Measurements from ENCODE around the gene OSM.
A peak's percentile ranks its signal among the peaks of the same experiment; 100 is the strongest.

The OSM gene

DNA sequence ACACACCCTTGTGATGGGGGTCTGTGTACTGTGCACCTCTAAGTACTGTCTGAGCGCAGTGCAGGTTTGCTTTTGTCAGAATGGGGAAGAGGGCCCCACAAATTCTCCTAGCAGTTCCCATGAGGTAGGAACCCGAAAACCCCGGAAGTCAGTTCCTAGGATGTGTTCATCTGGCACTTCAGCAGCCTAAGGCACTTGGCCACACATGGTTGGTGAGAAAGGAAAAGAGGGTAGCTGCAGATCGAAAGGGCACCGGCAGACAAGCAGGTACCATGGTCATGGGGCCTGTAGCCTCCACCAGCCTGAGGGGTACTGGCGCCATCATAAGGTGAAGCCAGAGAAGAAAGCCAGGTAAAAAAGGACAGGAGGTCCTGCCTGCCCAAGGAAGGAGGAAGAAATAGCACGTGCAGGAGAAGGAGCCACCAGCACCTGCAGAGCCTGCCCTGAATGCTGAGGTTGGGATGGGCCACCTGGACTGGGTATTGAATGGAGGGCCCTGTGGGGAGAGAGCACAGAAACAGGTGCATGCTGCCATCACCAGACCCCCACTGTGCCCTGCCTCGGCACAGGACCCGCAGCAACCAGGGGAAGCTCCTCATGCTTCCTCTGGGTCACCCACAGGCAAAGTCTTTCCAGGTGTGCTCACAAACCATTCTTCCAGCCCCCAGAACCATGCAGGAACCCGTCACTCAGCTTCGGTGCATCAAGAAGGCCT lies 30.8 kb upstream of the OSM start:
- no peak for DNase-seq

DNA sequence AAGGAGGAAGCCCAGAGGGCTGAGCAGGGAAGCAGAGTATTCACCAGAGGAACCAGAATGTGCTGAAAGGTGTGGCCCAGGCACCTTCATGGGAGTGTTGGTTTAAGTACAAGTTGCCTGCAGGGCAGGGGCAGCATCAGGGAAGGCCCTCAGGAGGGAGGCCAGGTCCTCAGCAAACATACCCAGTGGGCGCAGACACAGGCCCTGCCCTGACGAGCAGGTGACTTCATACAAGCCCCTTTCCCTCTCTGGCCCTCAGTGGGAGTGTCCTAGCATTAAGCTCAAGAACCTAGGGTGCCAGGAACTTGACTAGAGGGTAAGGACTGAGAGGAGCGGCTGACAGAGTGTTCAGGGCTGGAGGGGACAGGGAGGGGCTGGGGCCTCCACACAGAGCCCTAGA lies 30.2 kb upstream of the OSM start:
- DNase-seq: no peak

DNA sequence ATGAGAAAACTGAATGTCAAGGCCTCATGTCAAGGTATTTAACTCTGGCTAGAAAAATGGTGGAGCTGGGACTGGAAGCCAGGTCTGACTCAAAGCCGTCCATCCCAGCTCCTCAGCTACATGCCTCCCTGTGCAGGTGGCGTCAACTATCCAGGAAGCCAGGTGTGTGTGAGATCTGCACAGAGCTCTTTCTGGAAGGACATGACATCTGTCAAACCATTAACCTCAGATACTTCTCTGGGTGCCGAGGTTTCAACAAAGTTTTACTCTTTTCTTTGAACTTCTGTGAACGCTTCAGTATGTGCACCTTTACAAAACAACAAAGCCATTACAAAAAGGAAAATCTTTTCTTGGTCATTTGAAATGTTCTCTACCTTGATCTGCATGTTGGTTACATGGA lies 29.7 kb upstream of the OSM start:
- no peak for DNase-seq

DNA sequence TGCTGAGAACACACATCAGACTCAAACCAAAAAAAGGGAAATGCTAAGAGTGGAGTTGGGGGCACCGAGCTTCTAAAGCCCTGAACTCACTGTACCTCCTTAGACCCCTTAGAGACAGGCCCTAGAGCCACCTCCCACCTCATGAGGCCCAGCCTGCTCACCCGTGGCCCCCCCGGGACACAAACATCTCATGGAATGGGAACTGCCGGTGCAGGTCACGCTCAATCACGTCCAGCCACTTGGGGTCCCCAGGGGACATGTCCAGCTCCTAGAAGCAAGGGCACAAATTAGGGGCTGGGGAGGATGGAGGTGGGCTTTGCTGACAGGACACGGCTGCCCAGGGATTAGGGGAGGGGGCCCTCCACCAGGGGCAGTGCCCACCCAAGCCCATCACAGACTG lies 28.9 kb upstream of the OSM start:
- DNase-seq: no peak

DNA sequence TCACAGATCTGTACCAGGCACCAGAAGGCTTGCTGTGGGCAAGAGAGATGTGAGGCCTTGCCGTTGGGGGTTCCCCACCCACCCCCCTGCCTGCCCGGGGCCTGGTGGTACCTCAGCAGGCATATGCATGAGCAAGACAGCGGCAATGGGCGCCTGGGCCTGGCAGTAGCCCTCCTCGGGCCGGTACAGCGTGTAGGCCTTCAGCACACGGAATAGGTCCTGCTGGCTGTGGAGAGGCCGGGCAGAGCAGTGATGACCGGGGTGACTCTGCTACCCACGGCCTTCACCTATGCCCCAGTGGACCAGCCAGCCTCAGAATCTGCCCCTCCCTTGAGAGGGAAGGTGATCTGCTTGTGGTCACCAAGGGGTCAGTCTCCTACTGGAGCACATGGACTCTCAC lies 28.2 kb upstream of the OSM start:
- DNase-seq: no peak

DNA sequence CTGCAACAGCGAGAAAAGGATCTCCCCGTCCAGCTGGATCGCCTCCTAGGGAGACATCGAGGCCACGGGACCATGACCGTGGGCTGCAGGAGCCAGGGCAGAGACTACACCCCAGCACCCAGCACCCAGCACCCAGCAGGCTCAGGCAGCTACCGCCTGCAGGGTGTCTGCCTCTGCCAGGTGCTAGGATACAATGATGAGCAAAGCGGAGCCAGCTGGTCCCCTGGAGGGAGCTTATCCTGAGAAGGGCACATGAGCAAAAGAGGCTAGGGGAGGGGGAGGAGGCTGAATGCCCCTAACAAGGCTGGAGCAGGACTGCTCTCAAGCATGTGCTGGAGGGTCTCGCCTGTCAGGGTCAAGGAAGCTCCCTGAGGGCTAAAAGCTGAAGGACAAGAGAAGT lies 27.4 kb upstream of the OSM start:
- DNase-seq: no peak

DNA sequence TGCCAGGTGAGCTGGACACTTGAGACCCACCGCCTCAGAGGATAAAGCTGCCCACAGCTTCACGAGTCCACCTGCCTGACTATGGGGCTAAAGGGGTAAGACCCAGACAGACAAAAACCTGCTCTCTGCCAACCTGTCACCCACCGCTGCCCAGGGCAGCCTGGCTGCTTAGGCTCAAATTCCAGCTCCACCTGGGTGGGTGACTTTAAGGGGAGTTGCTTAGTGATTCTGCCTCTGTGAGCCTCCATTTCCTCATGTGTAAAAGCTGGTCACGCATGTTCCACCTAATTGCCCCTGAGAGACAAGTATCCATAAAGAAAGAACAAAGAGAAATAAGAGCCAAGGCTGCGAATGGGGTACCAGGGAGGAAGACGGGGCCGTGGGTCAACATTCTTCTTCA lies 26.4 kb upstream of the OSM start:
- DNase-seq: no peak

DNA sequence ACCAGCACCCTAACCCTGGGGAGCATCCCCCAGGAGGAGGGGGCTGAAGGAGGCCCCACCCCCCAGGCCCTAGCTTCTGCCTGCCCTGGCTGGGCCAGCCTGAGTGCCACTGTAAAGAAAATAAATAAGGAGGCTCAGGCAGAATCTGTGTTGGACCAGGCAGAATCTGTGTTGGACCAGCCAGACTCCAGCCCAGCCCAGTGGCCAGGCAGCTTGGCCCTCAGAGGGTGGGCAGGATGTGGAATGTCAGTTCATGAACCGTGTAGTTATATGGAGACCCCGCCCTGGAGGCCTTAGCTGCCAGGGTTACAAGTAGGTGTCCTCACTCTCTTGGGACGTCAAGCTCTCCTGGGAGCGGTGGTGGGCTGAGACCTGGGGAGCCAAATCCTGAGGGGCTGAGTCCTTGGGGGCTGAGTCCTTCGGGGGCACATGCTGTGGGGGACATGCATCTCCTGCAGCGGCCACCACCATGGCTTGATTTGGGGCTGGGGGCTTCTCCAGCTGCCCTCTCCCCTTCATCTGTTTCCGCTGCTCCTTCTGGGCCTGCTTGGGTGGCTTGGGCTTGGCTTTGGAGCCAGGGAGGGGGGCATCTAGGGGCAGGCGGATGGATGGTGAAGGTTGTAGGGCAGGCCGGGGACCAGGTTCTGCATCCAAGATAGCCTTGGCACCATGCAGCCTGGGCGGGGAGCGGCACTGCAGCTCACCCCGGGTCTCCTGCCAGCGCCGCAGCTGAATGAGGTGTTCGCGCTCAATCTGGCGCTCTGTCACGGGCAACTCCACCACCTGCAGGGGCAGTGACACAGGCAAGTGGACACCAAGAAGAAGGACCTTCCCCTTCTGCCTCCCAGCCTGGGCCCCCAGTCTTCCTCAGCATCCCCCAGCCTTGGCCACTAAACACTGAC lies 25.7 kb upstream of the OSM start:
- DNase-seq: no peak

DNA sequence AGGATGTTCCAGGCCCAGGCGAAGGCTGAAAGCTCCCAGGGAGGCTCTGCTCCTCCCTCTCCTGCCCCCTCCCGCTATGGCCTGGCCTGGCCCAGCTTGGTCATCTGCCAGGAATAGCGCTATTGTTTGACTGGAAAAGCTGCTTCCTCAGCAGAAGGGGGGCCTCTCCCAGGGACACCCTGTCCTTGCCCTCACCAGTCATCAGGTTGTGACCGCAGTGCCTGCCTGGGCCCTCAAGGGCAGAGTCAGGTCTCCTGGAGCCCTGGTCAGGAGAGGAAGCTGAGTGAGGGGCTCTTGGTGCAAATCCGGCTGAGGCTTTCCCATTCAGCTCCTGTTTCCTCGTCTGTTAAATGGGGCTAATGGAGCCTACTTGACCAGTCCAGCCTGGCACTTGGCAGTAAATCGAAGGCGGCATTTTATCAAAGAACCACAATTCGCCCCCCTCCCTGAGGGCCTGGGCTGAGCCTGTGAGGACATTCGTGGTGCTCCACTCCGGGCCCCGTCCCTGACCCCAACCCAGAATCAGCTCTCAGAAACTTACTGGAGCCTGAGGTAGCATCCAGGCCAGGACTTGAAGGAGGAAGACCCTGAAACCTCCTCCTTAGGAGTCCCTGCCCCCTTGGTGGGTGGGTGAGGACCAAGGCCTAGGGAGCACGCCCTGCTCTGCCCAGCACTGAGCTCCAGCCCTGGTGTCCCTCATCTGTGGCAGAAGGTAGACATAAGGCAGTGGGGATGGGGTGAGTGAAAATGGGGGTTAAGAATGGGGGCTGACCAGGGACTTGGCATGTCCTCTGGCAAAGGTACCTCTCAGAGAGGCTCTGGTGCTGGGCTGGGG lies 24.6 kb upstream of the OSM start:
- no peak for DNase-seq

DNA sequence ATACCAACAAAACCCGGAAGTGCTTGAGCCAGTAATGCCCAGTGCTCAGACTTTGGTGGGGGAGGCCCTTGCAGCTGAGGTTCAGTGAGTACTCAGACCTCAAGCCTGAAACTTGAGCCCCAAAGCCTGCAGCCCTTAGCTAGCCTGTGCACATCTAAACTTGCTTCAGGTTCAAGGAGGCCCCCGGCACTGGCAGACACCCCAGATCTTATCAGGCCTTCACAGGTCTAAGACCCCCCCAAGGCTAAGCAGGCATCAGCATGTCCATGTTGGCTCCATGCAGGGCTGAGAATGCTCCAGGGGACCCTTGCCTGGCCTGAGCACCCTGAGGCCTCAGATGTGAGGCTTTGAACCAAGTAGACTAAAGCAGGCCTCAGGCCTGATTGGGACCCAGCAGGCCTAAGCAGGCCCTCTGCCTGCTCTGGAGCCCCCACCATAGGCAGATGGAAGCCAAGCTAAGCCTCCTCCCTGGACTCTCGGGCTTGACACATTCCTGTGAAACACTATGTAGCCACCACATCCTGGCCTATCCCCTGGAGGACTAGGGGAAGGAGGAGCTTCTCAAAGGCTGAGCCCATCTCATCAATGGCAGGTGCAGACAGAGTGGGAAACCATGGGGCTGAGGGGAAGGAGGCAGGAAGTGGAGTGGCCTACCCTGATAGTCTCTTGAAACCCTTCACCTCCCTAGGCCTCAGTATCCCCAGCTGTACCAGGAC lies 23.8 kb upstream of the OSM start:
- DNase-seq: no peak

DNA sequence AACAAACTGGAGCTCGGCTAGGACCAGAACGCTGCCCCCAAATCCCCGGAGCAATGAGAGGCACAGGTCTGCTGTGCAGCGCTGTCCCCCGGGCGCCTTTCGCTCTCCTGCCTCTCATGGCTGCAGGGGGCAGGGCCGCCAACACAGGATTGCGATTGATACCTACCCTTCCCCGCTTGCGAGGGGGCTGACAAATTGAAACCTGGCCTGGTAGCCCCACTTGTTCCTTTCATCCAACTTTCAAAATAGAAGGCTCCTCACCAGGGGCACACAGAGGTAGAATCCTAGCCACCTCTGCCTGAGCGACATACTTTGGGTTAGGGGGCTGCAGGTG lies 23.3 kb upstream of the OSM start:
- DNase-seq: no peak

DNA sequence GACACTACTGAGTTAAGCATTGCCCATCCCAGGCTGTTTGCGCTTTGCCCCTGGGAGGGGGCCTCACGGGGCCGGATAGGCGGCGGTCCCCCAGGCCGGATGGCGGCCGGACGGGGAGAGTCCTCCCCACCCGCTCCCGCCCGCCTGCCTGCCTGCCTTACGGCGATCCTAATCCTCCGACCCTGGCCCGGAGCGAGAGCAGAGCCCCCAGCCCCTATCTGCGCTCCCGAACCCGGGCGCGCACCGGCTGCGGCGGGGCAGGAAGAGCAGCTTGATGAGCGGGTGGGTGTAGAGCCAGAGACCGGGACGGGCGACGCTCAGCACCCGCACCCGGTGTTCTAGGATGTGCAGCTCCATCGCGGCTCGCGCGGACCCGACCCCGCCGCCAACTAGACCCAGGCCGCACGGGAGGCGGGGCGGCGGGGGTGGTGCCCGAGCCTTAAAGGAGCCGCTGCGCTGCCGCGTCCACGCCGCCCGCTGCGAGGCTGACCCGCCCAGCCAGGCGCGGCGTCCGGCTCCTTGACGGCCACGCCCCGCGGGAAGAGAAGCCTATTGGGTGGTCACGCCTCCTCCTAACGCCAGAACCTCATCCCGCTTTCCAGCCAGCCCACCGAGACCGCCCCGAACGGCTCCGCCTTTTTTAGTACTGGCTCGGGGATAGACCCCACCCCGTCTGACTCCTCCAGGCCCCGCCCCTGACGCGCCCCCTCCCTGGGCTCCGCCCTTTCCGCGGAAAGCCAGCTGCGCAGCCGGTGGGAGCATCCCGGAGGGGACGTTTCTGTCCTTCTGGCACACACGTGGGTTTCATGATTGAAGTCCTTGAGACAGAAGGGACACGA lies 22.7 kb upstream of the OSM start, which contains the start of gene CASTOR1:
Gene CASTOR1, minus strand, starts transcription at position 365 of the 839 bp plus-strand sequence. Its CDS starts 8 bp downstream, at position 357.
- DNase-seq: peak; percentile 84

DNA sequence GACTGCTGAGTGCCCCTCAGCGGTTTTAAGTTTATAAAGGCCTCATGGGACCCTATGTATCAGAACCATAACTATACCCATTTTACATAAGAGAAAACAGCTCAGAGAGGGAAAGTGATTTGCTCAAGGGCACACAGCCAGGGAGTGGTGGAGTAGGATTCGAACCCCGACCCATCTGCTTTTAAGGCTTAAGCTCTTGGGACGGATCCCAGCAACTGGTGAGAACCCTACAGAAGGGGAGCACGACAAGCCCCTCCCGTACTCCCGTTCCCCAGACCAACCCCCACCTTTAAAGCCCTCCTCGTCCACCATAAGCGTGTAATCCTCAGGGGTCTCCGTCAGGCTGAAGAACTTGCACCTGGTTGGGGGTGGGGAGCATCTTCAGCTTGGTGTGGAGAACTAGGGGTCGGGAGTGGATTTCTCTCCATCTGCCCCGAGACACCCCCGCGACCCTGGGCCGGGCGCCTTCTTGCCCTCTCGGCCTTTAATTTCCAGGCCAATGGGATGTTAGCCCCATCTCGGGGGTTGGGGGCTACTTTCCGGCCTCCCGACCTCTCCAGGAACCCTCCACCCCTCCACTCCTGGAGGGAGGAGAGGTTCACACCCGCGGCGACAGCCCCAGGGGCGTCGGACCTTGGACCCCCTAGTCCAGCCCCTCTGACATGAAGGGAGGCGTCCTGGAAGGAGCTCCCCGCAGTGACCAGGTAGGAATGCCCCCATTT lies 21.9 kb upstream of the OSM start:
- DNase-seq: no peak

DNA sequence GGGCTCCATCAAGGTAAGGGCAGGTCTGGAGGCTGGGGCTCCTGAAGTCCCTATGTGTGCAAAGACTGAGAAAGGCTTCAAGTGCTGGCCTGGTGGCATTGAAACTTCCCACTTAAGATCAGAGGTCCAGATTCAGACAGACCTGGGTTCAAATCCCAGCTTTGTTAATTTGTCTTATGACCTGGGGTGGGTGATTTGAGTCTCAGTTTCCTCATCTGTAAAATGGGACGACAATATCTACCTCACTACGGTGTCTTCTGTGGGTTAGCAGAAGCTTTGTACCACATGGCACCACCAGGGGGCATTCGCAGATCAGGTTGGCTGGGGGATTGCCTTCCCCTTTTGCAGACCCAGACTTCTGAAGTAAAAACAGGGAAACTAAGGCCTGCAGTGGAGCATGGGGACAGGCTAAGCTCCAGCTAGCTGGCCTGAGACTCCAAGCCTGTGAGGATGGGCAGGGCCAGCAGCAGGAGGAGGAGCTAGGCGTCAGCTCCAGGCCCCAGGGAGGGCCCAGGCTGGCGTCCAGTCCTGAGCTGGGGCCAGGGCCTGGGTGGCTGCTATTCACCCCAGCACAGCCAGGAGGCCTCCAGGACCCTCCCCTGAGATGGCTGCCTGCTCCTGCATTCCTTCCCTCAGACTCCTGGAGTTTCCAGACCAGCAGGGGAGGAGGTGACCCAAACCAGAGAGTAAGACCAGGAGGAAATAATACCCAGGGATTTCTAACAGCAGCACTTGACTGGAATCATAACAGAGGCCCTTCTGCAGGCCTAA lies 21.2 kb upstream of the OSM start:
- DNase-seq: no peak

DNA sequence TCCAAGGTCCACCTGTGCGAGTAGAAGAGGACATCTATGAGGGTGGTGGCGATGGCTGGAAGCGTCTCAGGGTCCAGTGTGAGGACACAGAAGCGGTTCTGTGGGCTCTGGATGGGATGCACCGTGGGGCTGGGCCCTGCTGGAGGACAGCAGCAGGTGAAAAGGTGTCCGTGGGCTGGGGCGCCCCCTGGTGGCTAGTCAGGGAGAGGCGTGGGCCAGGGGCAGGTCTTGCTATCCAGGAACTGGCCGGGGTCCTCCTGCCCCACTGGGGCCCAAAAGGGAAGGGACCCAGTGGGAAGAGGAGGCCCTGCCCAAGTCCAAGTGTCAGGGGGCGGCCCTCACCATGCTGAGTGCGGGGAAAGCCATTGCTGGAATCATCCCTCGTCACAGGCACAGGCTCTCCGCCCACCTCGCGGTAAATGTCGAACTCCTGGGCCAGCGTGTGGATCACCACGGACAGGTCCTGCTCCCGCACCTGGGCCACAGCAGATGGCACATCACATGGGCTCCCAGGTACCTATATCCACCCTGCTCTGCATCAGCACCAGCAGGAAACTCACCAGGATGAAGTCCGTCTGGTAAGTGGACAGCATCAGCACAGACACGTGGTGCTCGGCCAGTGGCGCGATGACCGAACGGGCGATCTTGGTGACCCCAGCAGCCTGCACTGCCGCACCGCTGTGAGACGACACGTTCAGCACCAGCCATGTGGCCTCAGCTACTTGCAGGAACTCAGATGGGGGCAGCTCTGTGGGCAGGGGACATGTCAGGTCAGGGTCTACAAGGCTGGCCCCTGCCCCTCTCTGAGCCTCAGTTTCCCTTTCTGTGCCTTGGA lies 20.4 kb upstream of the OSM start:
- DNase-seq: no peak

DNA sequence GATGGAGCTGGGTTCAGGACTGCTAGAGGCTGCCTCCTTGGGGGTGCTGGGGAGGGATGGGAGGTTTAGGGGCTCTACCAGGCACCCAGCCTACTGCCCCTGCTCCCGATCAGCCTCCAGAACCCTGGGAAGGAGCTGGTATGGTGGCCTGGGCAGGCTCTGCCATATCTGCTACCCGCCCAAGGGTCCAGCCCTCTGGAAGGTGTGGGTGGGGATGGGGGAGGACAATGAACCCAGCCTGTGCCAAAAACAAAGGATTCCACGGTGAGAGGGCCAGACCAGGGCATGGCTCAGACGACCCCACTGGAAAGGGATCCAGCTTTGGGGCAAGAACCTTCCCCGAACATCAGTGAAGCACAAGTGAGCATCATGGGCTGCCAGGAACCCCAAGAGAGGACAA lies 19.7 kb upstream of the OSM start:
- no peak for DNase-seq

DNA sequence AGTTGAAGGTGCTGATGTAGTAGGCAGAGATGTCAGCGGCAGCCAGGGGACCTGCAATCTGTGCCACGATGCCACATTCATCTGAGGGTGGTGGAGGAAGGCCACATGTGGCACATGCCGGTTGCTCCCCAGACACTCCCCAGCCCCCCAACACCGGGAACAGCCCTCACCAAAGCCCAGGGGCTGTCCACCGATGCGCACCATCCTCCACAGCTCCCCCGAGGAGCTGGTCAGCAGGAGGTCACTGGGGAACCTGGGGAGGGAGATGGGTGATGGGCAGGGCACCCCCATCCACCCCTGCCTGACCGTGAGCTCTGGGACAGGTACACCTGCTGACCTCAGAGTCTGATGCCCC lies 19.2 kb upstream of the OSM start:
- DNase-seq: no peak

DNA sequence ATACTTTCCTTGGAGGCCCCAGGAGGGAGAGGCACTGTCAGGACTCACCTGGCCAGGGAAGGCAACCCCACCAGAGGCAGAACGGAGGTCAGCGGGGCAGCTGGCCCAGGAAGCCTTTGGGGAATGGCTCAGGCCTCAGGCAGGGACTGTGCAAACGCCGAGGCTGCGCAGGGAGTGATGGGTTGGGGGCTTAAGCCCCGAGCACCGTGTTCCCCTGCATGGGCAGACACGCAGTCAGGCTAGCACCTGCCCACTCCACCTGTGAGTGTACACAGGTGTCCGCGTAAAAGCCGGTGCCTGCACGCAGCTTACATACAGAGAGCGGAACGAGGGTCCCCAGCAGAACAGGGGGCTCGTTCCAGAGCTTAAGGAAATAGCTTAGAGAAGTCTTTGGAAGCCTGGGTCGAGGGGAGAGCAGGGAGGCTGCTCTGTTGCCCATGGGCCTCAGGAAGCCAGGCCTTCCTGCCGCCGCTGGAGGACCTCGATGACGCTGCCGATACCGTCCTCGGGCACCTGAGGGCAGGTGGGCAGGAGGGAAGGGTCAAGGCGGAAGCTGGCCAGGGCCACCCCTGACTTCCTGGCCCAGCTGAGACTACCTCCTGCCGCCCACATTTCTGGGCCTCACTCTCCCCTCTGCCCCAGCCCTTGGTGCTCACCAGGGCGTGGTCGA lies 18.7 kb upstream of the OSM start:
- DNase-seq: no peak

DNA sequence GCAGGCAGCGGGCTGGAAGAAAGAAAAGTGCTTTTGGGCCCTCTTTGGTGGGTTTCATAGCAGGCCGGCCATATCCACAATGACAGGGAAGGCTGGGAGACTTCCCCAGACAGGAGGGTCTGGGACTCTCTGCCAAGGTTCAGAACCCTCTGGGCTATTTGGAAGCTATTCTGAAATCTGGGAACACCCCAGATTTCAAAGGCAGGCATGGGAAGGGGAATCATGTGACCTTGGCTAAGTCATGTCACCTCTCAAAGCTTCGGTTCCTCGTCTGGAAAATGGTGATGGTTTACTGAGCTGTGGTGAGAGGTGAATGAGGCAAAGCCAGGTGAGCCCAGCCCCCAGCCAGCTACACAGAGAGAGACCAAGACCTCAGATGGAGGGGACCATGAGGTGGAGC lies 18.0 kb upstream of the OSM start:
- DNase-seq: no peak
